GM23248 (cell line): ENCODE results near the gene AMN1. TPM values are rescaled to one million over a fixed set of nuclear protein-coding genes. Genes with fewer than 3 reads are reported as not detected.
"Not testable (repeated sequence)": the region's sequence is repeated elsewhere in the genome, so short reads cannot be mapped to it uniquely, and the experiment has no call there.

Source experiments
- DNase-seq: peaks from one replicate; pipeline ENCODE4 v3.0.0-alpha.2; 2015
- H2AFZ ChIP-seq: fragments of 200-600 bp; sonication (generic); 2 replicates; pipeline ENCODE4 v1.6.1; 2016; ENCODE audit warnings: antibody characterized with exemption
- H3F3A ChIP-seq: fragments of 200-600 bp; sonication (generic); 2 replicates; pipeline ENCODE4 v1.6.1; 2016; ENCODE audit warnings: mild to moderate bottlenecking, antibody characterized with exemption, mixed run types; ENCODE audit not compliant: insufficient read depth
- H3K27ac ChIP-seq: fragments of 200-600 bp; sonication (generic); 2 replicates; pipeline ENCODE4 v1.5.1; 2016; ENCODE audit warnings: mild to moderate bottlenecking
- H3K27me3 ChIP-seq: fragments of 200-600 bp; sonication (generic); replicated peaks from 2 replicates; pipeline ENCODE4 v1.6.1; 2016; ENCODE audit warnings: mild to moderate bottlenecking; ENCODE audit not compliant: insufficient read depth
- H3K36me3 ChIP-seq: fragments of 200-600 bp; sonication (generic); 2 replicates; pipeline ENCODE4 v1.6.1; 2016; ENCODE audit warnings: low read depth, mild to moderate bottlenecking
- H3K4me1 ChIP-seq: fragments of 200-600 bp; sonication (generic); 2 replicates; pipeline ENCODE4 v1.6.1; 2016; ENCODE audit warnings: mild to moderate bottlenecking; ENCODE audit not compliant: insufficient read depth
- H3K4me2 ChIP-seq: fragments of 200-600 bp; sonication (generic); one replicate; pipeline ENCODE4 v1.6.1; 2016; ENCODE audit warnings: mild to moderate bottlenecking; ENCODE audit not compliant: unreplicated experiment
- H3K4me3 ChIP-seq: fragments of 200-600 bp; sonication (generic); 2 replicates; pipeline ENCODE4 v1.5.1; 2016; ENCODE audit warnings: mild to moderate bottlenecking
- H3K79me2 ChIP-seq: fragments of 200-600 bp; sonication (generic); 2 replicates; pipeline ENCODE4 v1.6.1; 2016; ENCODE audit warnings: mild to moderate bottlenecking; ENCODE audit not compliant: insufficient read depth
- H3K9ac ChIP-seq: fragments of 200-600 bp; sonication (generic); 2 replicates; pipeline ENCODE4 v1.6.1; 2016; ENCODE audit warnings: mild to moderate bottlenecking
- H3K9me2 ChIP-seq: fragments of 200-600 bp; sonication (generic); 2 replicates; pipeline ENCODE4 v1.6.1; 2016; ENCODE audit warnings: mixed run types, mild to moderate bottlenecking, moderate library complexity; ENCODE audit not compliant: insufficient read depth
- H3K9me3 ChIP-seq: fragments of 200-600 bp; sonication (generic); one replicate; pipeline ENCODE4 v1.6.1; 2017; ENCODE audit warnings: low read depth
- H4K20me1 ChIP-seq: fragments of 200-600 bp; sonication (generic); 2 replicates; pipeline ENCODE4 v1.6.0; 2016; ENCODE audit not compliant: insufficient read depth
- EZH2 ChIP-seq: fragments of 200-600 bp; sonication (generic); IDR thresholded peaks from 2 replicates; pipeline ENCODE4 v1.6.1; 2018; ENCODE audit warnings: antibody characterized with exemption, mild to moderate bottlenecking; ENCODE audit not compliant: insufficient read depth, poor library complexity, severe bottlenecking
- EZH2phosphoT487 ChIP-seq: fragments of 200-600 bp; sonication (generic); IDR thresholded peaks from 2 replicates; pipeline ENCODE4 v1.6.1; 2018; ENCODE audit warnings: antibody characterized with exemption, moderate library complexity, mild to moderate bottlenecking, low read depth; ENCODE audit not compliant: insufficient read depth
- WGBS, 2 experiments: methylation state at CpG; one replicate each; pipeline ENCODE4 v1.1.6; 2015 to 2017; ENCODE audit warnings: low lambda C conversion rate in 2 of 2, low coverage in 1 of 2; ENCODE audit errors: missing lambda C conversion rate in 2 of 2; 5-methylcytosine and 5-hydroxymethylcytosine counted together
- in situ Hi-C: fragments of 300-500 bp; cut with MboI; formaldehyde crosslinking; loops from 2 replicates; pipeline ENCODE4 v1.15.0; 2020
- polyA plus RNA-seq: library from polyadenylated mRNA; unstranded; fragments of >200 nt; fragmentation: Nextera tagmentation; extraction: Ambion mirVana; gene quantifications from 2 replicates; pipeline ENCODE4 v1.2.1, GENCODE V29; 2016
- total RNA-seq: library from RNA; depleted of rRNA; stranded (reverse); fragments of >200 nt; shearing (Covaris generic); gene quantifications from 2 replicates; pipeline ENCODE4 v1.2.3, GENCODE V29; 2014

AMN1 gene
- total and polyA plus RNA-seq, 2 experiments from 2014 or later: 5.0 to 5.7 TPM

- WGBS, 2 experiments: 63 to 66% methylated on average over 10 of the region's 10 CpGs
- DNase-seq: peak; percentile 71
- in situ Hi-C loops: loop anchor here (25.0 kb wide), 1 partner anchor 105 kb away; a partner anchor contains a TSS
Measured at GRCh38 chr12:31682136-31682962, 46.5 kb downstream of the AMN1 start.

DNA sequence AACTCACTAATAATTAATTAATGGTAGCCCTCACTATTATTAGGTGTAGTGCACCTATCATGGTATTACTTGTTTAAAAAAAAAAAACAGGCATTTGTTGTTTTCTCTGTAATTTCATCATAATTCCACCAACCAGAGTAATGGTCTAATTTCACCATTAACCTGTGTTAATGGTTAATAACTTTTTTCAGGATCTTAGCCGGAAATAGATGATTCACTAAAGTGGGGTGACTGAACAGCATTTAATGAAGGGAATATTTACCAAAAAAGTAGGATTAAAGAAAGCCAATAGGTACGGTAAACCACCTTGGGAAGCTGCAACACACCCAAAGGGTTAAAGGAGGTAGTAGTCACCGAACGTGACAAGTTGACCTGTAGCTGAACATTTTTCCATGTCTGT, 56.3 kb downstream of the AMN1 start:
- H3K4me1 ChIP-seq: no peaks in the 10 kb centered on the region
- H3K79me2 ChIP-seq: no peaks in the 10 kb centered on the region
- H3F3A ChIP-seq: no peaks in the 10 kb centered on the region; the same call in 1 of the 2 replicates
- no peak overlapping the region for H3K4me2 ChIP-seq
- H3K4me3 ChIP-seq: no peak overlapping the region
- in situ Hi-C loops: loop anchor here (25.0 kb wide), 2 partner anchors 290 to 990 kb away; partner anchors contain the start of gene RESF1
- no peak overlapping the region for H3K27ac ChIP-seq
- 84 to 88% methylated on average over 4 of the region's 4 CpGs for WGBS, 2 experiments
- no peaks in the 10 kb centered on the region for H4K20me1 ChIP-seq
- 0 out of 2 replicates have a peak, but pooled peaks cover 6% of the 10 kb centered on the region for H3K36me3 ChIP-seq
- DNase-seq: no peak
- H3K27me3 ChIP-seq: no peaks in the 10 kb centered on the region
- no peak overlapping the region for H2AFZ ChIP-seq
- TF ChIP-seq EZH2phosphoT487: no peak
- no peak for TF ChIP-seq EZH2
- no peak overlapping the region for H3K9ac ChIP-seq
- no peaks in the 10 kb centered on the region for H3K9me2 ChIP-seq
- peaks cover 5% of the 10 kb centered on the region for H3K9me3 ChIP-seq

More at GRCh38 chr12:31682136-31682962, 46.5 kb downstream of the AMN1 start:
- no peak overlapping the region for H3K4me2 ChIP-seq
- no peak overlapping the region for H2AFZ ChIP-seq
- H3K9ac ChIP-seq: no peak overlapping the region
- no peaks in the 10 kb centered on the region for H3K9me2 ChIP-seq
- no peaks in the 10 kb centered on the region for H3K9me3 ChIP-seq
- no peaks in the 10 kb centered on the region for H3K4me1 ChIP-seq
- H3K4me3 ChIP-seq: no peak overlapping the region
- H3K27ac ChIP-seq: no peak overlapping the region
- H3K79me2 ChIP-seq: no peaks in the 10 kb centered on the region
- no peaks in the 10 kb centered on the region for H3F3A ChIP-seq
- no peaks in the 10 kb centered on the region for H3K27me3 ChIP-seq
- TF ChIP-seq EZH2 (no peak), EZH2phosphoT487 (no peak)
- no peaks in the 10 kb centered on the region for H4K20me1 ChIP-seq
- H3K36me3 ChIP-seq: no peaks in the 10 kb centered on the region

- not testable (repeated sequence) for H2AFZ ChIP-seq, H3K4me1 ChIP-seq, H3K9me2 ChIP-seq, H3K9ac ChIP-seq, H3F3A ChIP-seq, H3K36me3 ChIP-seq, H3K4me2 ChIP-seq, H4K20me1 ChIP-seq, H3K79me2 ChIP-seq, H3K27me3 ChIP-seq, DNase-seq, H3K4me3 ChIP-seq, H3K27ac ChIP-seq, H3K9me3 ChIP-seq
- in situ Hi-C loops: loop anchor here (25.0 kb wide), 2 partner anchors 293 to 993 kb away; partner anchors contain the start of gene RESF1
- 80 to 95% methylated on average over 2 of the region's 2 CpGs for WGBS, 2 experiments
Measured at GRCh38 chr12:31669582-31669981, 59.2 kb downstream of the AMN1 start.

DNA sequence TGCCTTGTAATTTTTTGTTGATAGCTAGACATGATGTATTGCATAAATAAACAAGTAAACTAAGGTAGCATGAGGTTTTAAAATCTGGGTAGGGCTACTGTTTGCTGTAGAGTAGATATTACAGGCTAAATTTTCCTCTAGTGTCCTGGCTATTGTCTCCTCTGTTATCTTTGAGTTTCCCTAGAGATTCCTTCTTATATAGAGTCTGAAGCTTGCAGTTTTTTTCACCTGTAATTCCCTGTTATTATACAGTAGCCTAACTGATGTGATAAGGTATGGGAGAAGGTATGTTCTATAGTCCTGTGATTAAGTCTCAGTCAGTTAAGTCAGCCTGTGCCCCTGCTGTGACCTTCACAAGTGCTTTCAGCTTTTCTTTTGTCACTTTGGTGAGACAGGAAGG, 59.8 kb downstream of the AMN1 start:
- H3K79me2 ChIP-seq: no peaks in the 10 kb centered on the region
- no peaks in the 10 kb centered on the region for H3K4me1 ChIP-seq
- H3K9me3 ChIP-seq: peaks cover 5% of the 10 kb centered on the region
- 0 out of 2 replicates have a peak, but pooled peaks cover 6% of the 10 kb centered on the region for H3K36me3 ChIP-seq
- H3K4me3 ChIP-seq: no peak overlapping the region
- H3K27ac ChIP-seq: no peak overlapping the region
- in situ Hi-C loops: loop anchor here (25.0 kb wide), 2 partner anchors 293 to 993 kb away; partner anchors contain the start of gene RESF1
- no peak overlapping the region for H3K9ac ChIP-seq
- no peaks in the 10 kb centered on the region for H4K20me1 ChIP-seq
- no peaks in the 10 kb centered on the region for H3K9me2 ChIP-seq
- no peak overlapping the region for H2AFZ ChIP-seq
- no peaks in the 10 kb centered on the region for H3K27me3 ChIP-seq
- no peak for TF ChIP-seq EZH2phosphoT487
- no peak for DNase-seq
- no peaks in the 10 kb centered on the region; the same call in 1 of the 2 replicates for H3F3A ChIP-seq
- H3K4me2 ChIP-seq: no peak overlapping the region
